Progenitor cell of endocrine pancreas (in vitro differentiated cells): Measurements from ENCODE around the gene NFXL1. TPM values are rescaled to one million over a fixed set of nuclear protein-coding genes. Genes with fewer than 3 reads are reported as not detected.

Experiments
- DNase-seq: peaks from one replicate; pipeline ENCODE4 v3.0.0; 2021; ENCODE audit warnings: low spot score; ENCODE audit not compliant: unreplicated experiment
- H3K27ac Mint-ChIP-seq: 2 replicates; pipeline ENCODE4 v1.8.0; 2021; ENCODE audit warnings: mild to moderate bottlenecking, moderate library complexity, mixed read lengths
- H3K27me3 Mint-ChIP-seq: 2 replicates; pipeline ENCODE4 v1.8.0; 2021; ENCODE audit warnings: mixed read lengths
- H3K36me3 Mint-ChIP-seq: 2 replicates; pipeline ENCODE4 v1.8.0; 2022; ENCODE audit warnings: mixed read lengths; ENCODE audit not compliant: insufficient read depth
- H3K4me1 Mint-ChIP-seq: 2 replicates; pipeline ENCODE4 v1.8.0; 2021; ENCODE audit warnings: low read depth, mixed read lengths
- H3K4me3 Mint-ChIP-seq: 2 replicates; pipeline ENCODE4 v1.8.0; 2021; ENCODE audit warnings: low read depth, mild to moderate bottlenecking, moderate library complexity, mixed read lengths
- H3K9me3 Mint-ChIP-seq: 2 replicates; pipeline ENCODE4 v1.8.0; 2021; ENCODE audit warnings: low read depth, mixed read lengths
- CTCF ChIP-seq: fragments of 200-600 bp; sonication (generic); IDR thresholded peaks from one replicate; pipeline ENCODE4 v1.5.0; 2021; ENCODE audit warnings: antibody characterized with exemption, mild to moderate bottlenecking; ENCODE audit not compliant: unreplicated experiment
- total RNA-seq: library from RNA; stranded (reverse); gene quantifications from 2 replicates; pipeline ENCODE4 v1.2.1, GENCODE V29; 2021

Gene NFXL1
- total RNA-seq, 1 donor from 2014 or later: 39.3 TPM

GRCh38 chr4:47831026-47831679 lies 83.2 kb downstream of the NFXL1 start:
- H3K9me3 Mint-ChIP-seq: peaks cover 14% of the 10 kb centered on the region
- no peak for DNase-seq
- H3K36me3 Mint-ChIP-seq: peaks cover 4% of the 10 kb centered on the region
- H3K27me3 Mint-ChIP-seq: no peaks in the 10 kb centered on the region
- no peak overlapping the region for H3K4me3 Mint-ChIP-seq
- no peak for TF ChIP-seq CTCF
- no peak overlapping the region for H3K27ac Mint-ChIP-seq
- peaks cover 2% of the 10 kb centered on the region for H3K4me1 Mint-ChIP-seq

GRCh38 chr4:47830265-47831025 lies 83.9 kb downstream of the NFXL1 start:
- no peaks in the 10 kb centered on the region for H3K27me3 Mint-ChIP-seq
- H3K27ac Mint-ChIP-seq: no peak overlapping the region
- no peak overlapping the region for H3K4me3 Mint-ChIP-seq
- H3K4me1 Mint-ChIP-seq: no peaks in the 10 kb centered on the region
- peaks cover 14% of the 10 kb centered on the region for H3K9me3 Mint-ChIP-seq
- H3K36me3 Mint-ChIP-seq: peaks cover 4% of the 10 kb centered on the region
- no peak for TF ChIP-seq CTCF
- no peak for DNase-seq

GRCh38 chr4:47829438-47829837 lies 84.9 kb downstream of the NFXL1 start:
- DNase-seq: no peak
- Mint-ChIP-seq H3K4me1 (no peaks in the 10 kb centered on the region), H3K27me3 (no peaks in the 10 kb centered on the region), H3K36me3 (peaks cover 4% of the 10 kb centered on the region), H3K27ac (no peak overlapping the region), H3K4me3 (no peak overlapping the region), H3K9me3 (peaks cover 14% of the 10 kb centered on the region)
- no peak for TF ChIP-seq CTCF

- H3K27me3 Mint-ChIP-seq: no peaks in the 10 kb centered on the region
- H3K4me3 Mint-ChIP-seq: no peak overlapping the region
- H3K36me3 Mint-ChIP-seq: no peaks in the 10 kb centered on the region
- H3K4me1 Mint-ChIP-seq: no peaks in the 10 kb centered on the region
- no peak overlapping the region for H3K27ac Mint-ChIP-seq
- peaks cover 1% of the 10 kb centered on the region for H3K9me3 Mint-ChIP-seq
- no peak for TF ChIP-seq CTCF
- DNase-seq: no peak
Observed at GRCh38 chr4:47827343-47828047, 86.9 kb downstream of the NFXL1 start.

- Mint-ChIP-seq H3K4me3 (no peak overlapping the region), H3K36me3 (no peaks in the 10 kb centered on the region), H3K27ac (no peak overlapping the region), H3K4me1 (no peaks in the 10 kb centered on the region), H3K27me3 (no peaks in the 10 kb centered on the region), H3K9me3 (no peaks in the 10 kb centered on the region)
- TF ChIP-seq CTCF: no peak
- no peak for DNase-seq
Observed at GRCh38 chr4:47824840-47825239, 89.5 kb downstream of the NFXL1 start.
